Prostate gland (tissue), 2 donors: Measurements from ENCODE around the gene GRM8. TPM values are rescaled to one million over a fixed set of nuclear protein-coding genes. Genes with fewer than 3 reads are reported as not detected.

Experiments used
- DNase-seq: peaks from one replicate; pipeline ENCODE4 v3.0.0-alpha.2; 2019; ENCODE audit warnings: low spot score
- H3K27ac ChIP-seq, 2 donors: fragments of 200-600 bp; sonication (generic); 2 replicates each; pipeline ENCODE4 v1.5.1; 2017 to 2019
- H3K27me3 ChIP-seq: fragments of 200-600 bp; sonication (generic); replicated peaks from 2 replicates; pipeline ENCODE4 v1.5.1; 2019; ENCODE audit not compliant: insufficient read depth
- H3K36me3 ChIP-seq, 2 donors: fragments of 200-600 bp; sonication (generic); 1 replicate in 1 of 2; 2 replicates in 1 of 2; pipeline versions ENCODE4 v1.5.1 to v1.8.1; 2017 to 2019
- H3K4me1 ChIP-seq: fragments of 200-600 bp; sonication (generic); replicated peaks from 2 replicates; pipeline ENCODE4 v1.5.1; 2019
- H3K4me3 ChIP-seq, 2 donors: fragments of 200-600 bp; sonication (generic); 2 replicates each; pipeline ENCODE4 v1.5.1; 2017 to 2019
- H3K9me3 ChIP-seq: fragments of 200-600 bp; sonication (generic); 2 replicates; pipeline ENCODE4 v1.5.1; 2017
- POLR2A ChIP-seq: fragments of 450-650 bp; IDR thresholded peaks from one replicate; pipeline ENCODE4 v1.6.1; 2016; ENCODE audit warnings: antibody characterized with exemption, mild to moderate bottlenecking
- POLR2AphosphoS5 ChIP-seq: sonication (generic); formaldehyde crosslinking; IDR thresholded peaks from one replicate; pipeline ENCODE4 v1.6.1; 2017; ENCODE audit warnings: antibody characterized with exemption
- WGBS: methylation state at CpG from one replicate; pipeline ENCODE4 v1.1.5; 2018; 5-methylcytosine and 5-hydroxymethylcytosine counted together
- intact Hi-C: fragments of 100-400 bp; cut with DNase I; formaldehyde crosslinking; loops from one replicate; pipeline ENCODE4 v1.14.2; 2022
- total RNA-seq, 2 donors: library from RNA; depleted of rRNA; stranded (reverse); fragments of >200 nt; gene quantifications; one replicate each; pipeline ENCODE4 v1.1.0, GENCODE V29; 2016
- TF ChIP-seq, protein P1 (sequence below), 4 experiments: fragments of 200-600 bp in 2 of 4; fragments of 450-650 bp in 2 of 4; sonication (generic) in 2 of 4; IDR thresholded peaks; 1 replicate in 3 of 4; 2 replicates in 1 of 4; pipeline ENCODE4 v1.5.1; 2016 to 2019; ENCODE audit warnings: antibody characterized with exemption in 4 of 4, mild to moderate bottlenecking in 2 of 4, moderate library complexity in 2 of 4

The GRM8 gene
- total RNA-seq, 2 donors from 2014 or later = 1.3 to 3.7 TPM

DNA sequence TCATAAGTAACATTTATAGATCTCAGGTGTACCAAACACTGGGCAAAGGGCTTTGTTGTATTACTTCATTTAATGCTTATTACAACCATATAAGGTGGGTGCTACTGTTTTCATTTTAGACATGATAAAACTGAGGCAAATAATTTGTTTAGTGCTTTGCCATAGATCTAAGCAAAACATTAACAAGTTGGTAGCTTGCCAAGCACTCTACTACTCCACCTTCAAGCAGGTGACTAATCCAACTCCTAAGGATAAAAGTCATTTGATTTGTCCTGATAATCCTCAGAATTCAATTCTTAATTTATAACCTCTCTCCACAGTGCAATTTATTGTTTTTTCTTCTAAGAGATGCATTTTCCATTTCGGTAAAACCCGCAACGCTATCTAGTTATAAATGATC lies 646.4 kb downstream of the GRM8 start:
- H3K9me3 ChIP-seq = no peaks in the 10 kb centered on the region
- intact Hi-C loops = no loop called here
- TF ChIP-seq POLR2A (no peak), POLR2AphosphoS5 (no peak)
- TF ChIP-seq, protein P1, sequence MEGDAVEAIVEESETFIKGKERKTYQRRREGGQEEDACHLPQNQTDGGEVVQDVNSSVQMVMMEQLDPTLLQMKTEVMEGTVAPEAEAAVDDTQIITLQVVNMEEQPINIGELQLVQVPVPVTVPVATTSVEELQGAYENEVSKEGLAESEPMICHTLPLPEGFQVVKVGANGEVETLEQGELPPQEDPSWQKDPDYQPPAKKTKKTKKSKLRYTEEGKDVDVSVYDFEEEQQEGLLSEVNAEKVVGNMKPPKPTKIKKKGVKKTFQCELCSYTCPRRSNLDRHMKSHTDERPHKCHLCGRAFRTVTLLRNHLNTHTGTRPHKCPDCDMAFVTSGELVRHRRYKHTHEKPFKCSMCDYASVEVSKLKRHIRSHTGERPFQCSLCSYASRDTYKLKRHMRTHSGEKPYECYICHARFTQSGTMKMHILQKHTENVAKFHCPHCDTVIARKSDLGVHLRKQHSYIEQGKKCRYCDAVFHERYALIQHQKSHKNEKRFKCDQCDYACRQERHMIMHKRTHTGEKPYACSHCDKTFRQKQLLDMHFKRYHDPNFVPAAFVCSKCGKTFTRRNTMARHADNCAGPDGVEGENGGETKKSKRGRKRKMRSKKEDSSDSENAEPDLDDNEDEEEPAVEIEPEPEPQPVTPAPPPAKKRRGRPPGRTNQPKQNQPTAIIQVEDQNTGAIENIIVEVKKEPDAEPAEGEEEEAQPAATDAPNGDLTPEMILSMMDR (IDR thresholded peaks at IDR 0.05) = no peak
- no peaks in the 10 kb centered on the region for H3K4me1 ChIP-seq
- no peak for DNase-seq
- WGBS = 91% methylated on average over 3 of the region's 3 CpGs
- H3K36me3 ChIP-seq = no peaks in the 10 kb centered on the region
- H3K27ac ChIP-seq = no peak overlapping the region
- H3K4me3 ChIP-seq = no peak overlapping the region
- H3K27me3 ChIP-seq = no peaks in the 10 kb centered on the region

DNA sequence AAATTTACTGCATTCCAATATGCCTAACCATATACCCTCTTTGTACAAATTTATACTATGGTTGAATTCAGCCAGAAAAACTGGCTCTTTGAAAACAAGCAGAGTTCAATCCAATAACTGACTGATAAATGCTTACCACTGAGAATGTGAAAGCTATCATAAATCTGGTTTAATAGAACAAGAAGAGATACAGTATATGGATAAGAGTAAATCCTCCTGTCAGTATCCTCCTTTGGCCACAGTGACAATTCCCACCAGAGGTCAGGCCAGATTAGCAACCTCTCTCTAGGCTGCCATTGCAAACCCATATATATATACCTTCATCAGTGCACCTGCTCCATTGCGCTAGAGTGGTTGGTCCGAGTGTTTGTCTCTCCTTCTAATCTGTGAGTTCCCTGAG lies 647.2 kb downstream of the GRM8 start:
- no peak for DNase-seq
- H3K4me3 ChIP-seq = no peak overlapping the region
- no peaks in the 10 kb centered on the region for H3K36me3 ChIP-seq
- no peaks in the 10 kb centered on the region for H3K4me1 ChIP-seq
- no peak for TF ChIP-seq POLR2A
- TF ChIP-seq, protein P1 (IDR thresholded peaks at IDR 0.05) = no peak
- TF ChIP-seq POLR2AphosphoS5 = no peak
- 94% methylated on average over 2 of the region's 2 CpGs for WGBS
- H3K9me3 ChIP-seq = no peaks in the 10 kb centered on the region
- intact Hi-C loops = no loop called here
- H3K27ac ChIP-seq = no peak overlapping the region
- H3K27me3 ChIP-seq = no peaks in the 10 kb centered on the region

DNA sequence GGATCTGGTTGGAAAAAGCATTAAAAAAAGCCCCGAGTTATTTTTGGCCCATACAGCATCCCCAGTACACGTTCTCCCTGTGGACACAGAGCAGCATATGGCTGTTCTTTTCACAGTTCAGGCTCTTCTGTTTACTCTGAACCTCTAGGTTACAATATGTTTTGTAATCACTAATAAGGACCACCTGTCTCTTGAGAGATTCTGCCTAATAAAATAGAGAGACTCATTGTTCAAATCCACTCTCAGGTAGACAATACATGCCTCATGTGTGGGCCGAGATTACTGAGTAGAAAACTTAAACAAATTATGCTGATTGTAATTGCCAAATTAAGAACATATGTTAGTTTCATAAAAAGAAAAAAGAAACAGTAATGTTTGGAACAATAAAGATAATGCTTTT lies 647.7 kb downstream of the GRM8 start:
- Histone ChIP-seq H3K9me3 (no peaks in the 10 kb centered on the region), H3K36me3 (no peaks in the 10 kb centered on the region), H3K4me3 (no peak overlapping the region), H3K27ac (no peak overlapping the region), H3K4me1 (no peaks in the 10 kb centered on the region), H3K27me3 (no peaks in the 10 kb centered on the region)
- intact Hi-C loops = no loop called here
- WGBS = 52% methylated on average over 3 of the region's 3 CpGs
- no peak for DNase-seq
- TF ChIP-seq, protein P1 (IDR thresholded peaks at IDR 0.05) = no peak
- TF ChIP-seq POLR2A (no peak), POLR2AphosphoS5 (no peak)

DNA sequence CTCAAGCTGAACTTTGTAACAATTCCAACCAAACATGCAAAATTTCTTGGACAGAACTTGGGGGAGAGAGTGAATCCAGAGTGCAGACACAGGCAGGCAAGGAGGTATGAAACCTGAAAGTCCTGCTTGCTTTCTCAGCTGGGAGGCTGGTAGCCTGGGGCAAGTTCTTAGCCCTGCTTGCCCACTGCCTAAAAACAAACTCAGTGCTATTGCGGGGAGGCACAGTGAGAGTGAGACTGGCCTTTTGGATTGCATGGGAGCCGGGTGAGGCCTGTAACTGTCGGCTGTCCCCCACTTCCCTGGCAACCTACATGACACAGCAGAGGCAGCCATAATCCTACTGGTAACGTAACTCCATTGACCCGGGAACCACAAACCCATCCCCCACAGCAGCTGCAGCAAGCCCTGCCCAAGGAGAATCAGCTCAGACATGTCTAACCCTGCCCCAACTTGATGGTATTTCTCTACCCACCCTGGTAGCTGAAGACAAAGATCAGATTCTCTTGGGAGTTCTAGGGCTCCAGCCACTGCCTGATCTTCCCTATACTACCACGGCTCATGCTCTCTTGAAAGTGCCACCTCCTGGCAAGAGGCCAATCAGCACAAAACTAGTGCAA lies 663.6 kb downstream of the GRM8 start:
- Histone ChIP-seq H3K27ac (no peak overlapping the region), H3K27me3 (no peaks in the 10 kb centered on the region), H3K36me3 (no peaks in the 10 kb centered on the region), H3K4me1 (no peaks in the 10 kb centered on the region), H3K9me3 (no peaks in the 10 kb centered on the region), H3K4me3 (no peak overlapping the region)
- intact Hi-C loops = no loop called here
- DNase-seq = no peak
- TF ChIP-seq POLR2AphosphoS5 = no peak
- TF ChIP-seq, protein P1 (IDR thresholded peaks at IDR 0.05) = no peak
- TF ChIP-seq POLR2A = no peak
- 75% methylated on average over 6 of the region's 6 CpGs for WGBS

DNA sequence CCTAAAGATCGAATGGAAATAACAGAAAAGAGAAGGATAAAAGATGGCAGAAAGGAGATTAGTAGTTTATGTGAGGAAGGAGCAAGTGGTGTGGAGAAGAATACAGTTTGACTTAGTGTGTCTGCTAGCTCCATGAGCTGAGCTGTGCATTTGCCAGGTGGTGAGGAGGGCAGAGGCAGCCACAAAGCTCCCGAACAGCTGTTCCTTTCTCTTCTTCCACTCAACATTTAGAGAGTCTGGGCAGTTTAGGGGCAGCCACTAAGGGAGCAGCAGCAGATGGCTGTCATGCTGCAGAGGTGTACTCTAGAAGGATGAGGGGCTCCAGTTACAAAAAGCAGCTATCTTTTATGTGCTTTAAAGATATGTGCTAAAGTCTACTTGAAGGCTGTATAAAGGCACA lies 674.4 kb downstream of the GRM8 start:
- H3K9me3 ChIP-seq = no peaks in the 10 kb centered on the region
- H3K27ac ChIP-seq = no peak overlapping the region
- no peak for DNase-seq
- no peak overlapping the region for H3K4me3 ChIP-seq
- H3K27me3 ChIP-seq = no peaks in the 10 kb centered on the region
- H3K4me1 ChIP-seq = no peaks in the 10 kb centered on the region
- TF ChIP-seq POLR2AphosphoS5 (no peak), POLR2A (no peak)
- TF ChIP-seq, protein P1 (IDR thresholded peaks at IDR 0.05) = no peak
- intact Hi-C loops = no loop called here
- WGBS = 64% methylated on average over 2 of the region's 2 CpGs
- no peaks in the 10 kb centered on the region for H3K36me3 ChIP-seq
